Uterus (tissue), 2 donors: Measurements from ENCODE around the gene CTSL.

Source experiments
- CTCF ChIP-seq, 4 experiments: fragments of 200-600 bp in 2 of 4; fragments of 450-650 bp in 2 of 4; sonication (generic) in 2 of 4; IDR thresholded peaks; one replicate each; pipeline ENCODE4 v1.5.1; 2016 to 2019; ENCODE audit warnings: antibody characterized with exemption in 4 of 4, mild to moderate bottlenecking in 2 of 4, moderate library complexity in 1 of 4
- POLR2A ChIP-seq, 2 donors: fragments of 450-650 bp; IDR thresholded peaks; one replicate each; pipeline ENCODE4 v1.6.1; 2016; ENCODE audit warnings: antibody characterized with exemption in 2 of 2, mild to moderate bottlenecking in 1 of 2, moderate library complexity in 1 of 2

- TF ChIP-seq CTCF (IDR thresholded peaks at IDR 0.05) (no peak), POLR2A (IDR thresholded peaks at IDR 0.05) (no peak)
Measured at GRCh38 chr9:87742813-87743428, 17.0 kb downstream of the CTSL start.
